ENCODE results near the gene KRT74. TPM values are rescaled to one million over a fixed set of nuclear protein-coding genes. Genes with fewer than 3 reads are reported as not detected.

The KRT74 gene
- total RNA-seq, 1 experiment from 2014 or later, result not detected

DNA sequence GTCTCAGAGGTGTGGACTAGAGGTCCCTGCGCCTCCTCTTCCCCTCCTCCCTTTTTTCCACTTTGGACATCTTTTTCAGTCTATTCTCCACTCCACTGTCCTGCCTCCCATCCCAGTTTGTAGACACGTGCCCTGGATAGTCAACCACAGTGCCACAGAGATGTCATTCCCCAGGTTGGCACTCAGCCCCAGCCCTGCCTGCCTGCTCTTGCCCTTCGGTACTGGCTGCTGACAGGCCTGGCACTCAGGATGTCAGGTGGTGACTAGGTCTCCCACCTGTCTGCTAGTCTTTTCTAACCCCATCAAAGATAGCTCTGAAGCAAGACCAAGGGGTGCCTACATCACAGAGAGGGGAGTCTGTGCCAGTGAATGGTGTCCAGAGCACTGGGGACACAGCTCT lies 36.5 kb downstream of the KRT74 start:
- ChIA-PET POLR2A (no interaction called here), CTCF (no interaction called here)
- no TSS peak for BruUV-seq (replicated peaks)
- intact Hi-C loops (cut with micrococcal nuclease; ENCODE audit: unreplicated experiment), result no loop called here
- Mint-ChIP-seq H3K4me3 (ENCODE audit: unreplicated experiment) (no peak overlapping the region), H3K36me3 (ENCODE audit: insufficient read depth, unreplicated experiment) (no peaks in the 10 kb centered on the region), H3K4me1 (ENCODE audit: low read depth, unreplicated experiment) (peaks cover 7% of the 10 kb centered on the region), H3K27me3 (ENCODE audit: insufficient read depth, unreplicated experiment) (no peaks in the 10 kb centered on the region), H3K9me3 (ENCODE audit: unreplicated experiment) (no peaks in the 10 kb centered on the region), H3K27ac (ENCODE audit: unreplicated experiment) (no peak overlapping the region)
- Histone ChIP-seq H3K9me3 (no peaks in the 10 kb centered on the region), H3K36me3 (ENCODE audit: control insufficient read depth, insufficient read depth, low read length) (no peaks in the 10 kb centered on the region), H3K4me1 (peaks cover 10% of the 10 kb centered on the region), H3K4me3 (ENCODE audit: low read depth, low read length) (no peak overlapping the region), H3K27me3 (replicated peaks; ENCODE audit: control insufficient read depth, insufficient read depth, low read length) (no peaks in the 10 kb centered on the region)
- TF ChIP-seq, protein P1, sequence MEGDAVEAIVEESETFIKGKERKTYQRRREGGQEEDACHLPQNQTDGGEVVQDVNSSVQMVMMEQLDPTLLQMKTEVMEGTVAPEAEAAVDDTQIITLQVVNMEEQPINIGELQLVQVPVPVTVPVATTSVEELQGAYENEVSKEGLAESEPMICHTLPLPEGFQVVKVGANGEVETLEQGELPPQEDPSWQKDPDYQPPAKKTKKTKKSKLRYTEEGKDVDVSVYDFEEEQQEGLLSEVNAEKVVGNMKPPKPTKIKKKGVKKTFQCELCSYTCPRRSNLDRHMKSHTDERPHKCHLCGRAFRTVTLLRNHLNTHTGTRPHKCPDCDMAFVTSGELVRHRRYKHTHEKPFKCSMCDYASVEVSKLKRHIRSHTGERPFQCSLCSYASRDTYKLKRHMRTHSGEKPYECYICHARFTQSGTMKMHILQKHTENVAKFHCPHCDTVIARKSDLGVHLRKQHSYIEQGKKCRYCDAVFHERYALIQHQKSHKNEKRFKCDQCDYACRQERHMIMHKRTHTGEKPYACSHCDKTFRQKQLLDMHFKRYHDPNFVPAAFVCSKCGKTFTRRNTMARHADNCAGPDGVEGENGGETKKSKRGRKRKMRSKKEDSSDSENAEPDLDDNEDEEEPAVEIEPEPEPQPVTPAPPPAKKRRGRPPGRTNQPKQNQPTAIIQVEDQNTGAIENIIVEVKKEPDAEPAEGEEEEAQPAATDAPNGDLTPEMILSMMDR (IDR thresholded peaks at IDR 0.05; ENCODE audit: insufficient read depth in 1 of 2, low read depth in 1 of 2, low read length in 1 of 2, severe bottlenecking in 1 of 2, unreplicated experiment in 1 of 2), result no peak
- no peak for DNase-seq

DNA sequence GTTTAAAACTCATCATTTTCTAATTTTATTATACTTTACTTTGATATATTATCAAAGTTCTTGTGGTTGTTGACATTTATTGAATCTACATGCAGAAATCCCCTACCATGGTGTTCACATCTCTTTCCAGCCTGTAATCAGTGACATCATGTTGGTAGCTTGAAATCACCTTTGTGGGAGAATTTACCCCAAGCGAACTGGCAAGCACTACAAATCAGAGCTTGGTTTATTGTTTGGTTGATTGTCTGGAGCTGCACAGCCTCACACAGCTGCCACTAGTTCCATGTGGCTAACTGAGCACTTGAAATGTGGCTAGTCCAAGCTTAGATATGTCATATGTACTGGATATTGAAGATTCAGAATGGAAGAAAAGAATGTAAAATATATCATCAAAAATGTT lies 38.1 kb downstream of the KRT74 start:
- H3K27me3 Mint-ChIP-seq (ENCODE audit: insufficient read depth, unreplicated experiment), result no peaks in the 10 kb centered on the region
- TF ChIP-seq, protein P1 (IDR thresholded peaks at IDR 0.05; ENCODE audit: insufficient read depth in 1 of 2, low read depth in 1 of 2, low read length in 1 of 2, severe bottlenecking in 1 of 2, unreplicated experiment in 1 of 2), result no peak
- DNase-seq, result no peak
- Histone ChIP-seq H3K4me1 (peaks cover 10% of the 10 kb centered on the region), H3K4me3 (ENCODE audit: low read depth, low read length) (no peak overlapping the region), H3K9me3 (no peaks in the 10 kb centered on the region), H3K27me3 (replicated peaks; ENCODE audit: control insufficient read depth, insufficient read depth, low read length) (no peaks in the 10 kb centered on the region), H3K36me3 (ENCODE audit: control insufficient read depth, insufficient read depth, low read length) (no peaks in the 10 kb centered on the region)
- no peak overlapping the region for H3K27ac Mint-ChIP-seq (ENCODE audit: unreplicated experiment)
- no peaks in the 10 kb centered on the region for H3K36me3 Mint-ChIP-seq (ENCODE audit: insufficient read depth, unreplicated experiment)
- no peak overlapping the region for H3K4me3 Mint-ChIP-seq (ENCODE audit: unreplicated experiment)
- POLR2A ChIA-PET, result no interaction called here
- peaks cover 7% of the 10 kb centered on the region for H3K4me1 Mint-ChIP-seq (ENCODE audit: low read depth, unreplicated experiment)
- H3K9me3 Mint-ChIP-seq (ENCODE audit: unreplicated experiment), result no peaks in the 10 kb centered on the region
- CTCF ChIA-PET, result no interaction called here
- intact Hi-C loops (cut with micrococcal nuclease; ENCODE audit: unreplicated experiment), result no loop called here
- no TSS peak for BruUV-seq (replicated peaks)

DNA sequence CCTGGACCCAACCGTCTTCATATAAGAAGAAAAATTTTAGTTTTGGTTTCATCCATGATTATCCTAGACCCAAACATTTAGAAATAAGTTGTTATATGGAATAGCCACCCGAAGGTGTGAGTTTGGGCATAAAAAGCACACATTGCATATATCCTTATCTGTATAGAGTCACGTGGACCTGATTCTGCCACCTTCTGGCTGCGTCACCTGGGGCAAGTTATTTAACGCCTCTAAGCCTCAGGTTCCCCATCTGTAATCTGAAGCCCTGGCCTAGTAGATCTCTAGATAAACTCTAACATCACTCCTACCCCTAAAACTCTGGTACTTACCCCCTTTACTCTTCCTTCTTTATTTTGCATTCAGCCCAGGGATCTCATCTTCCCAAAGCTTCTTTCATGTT lies 39.2 kb downstream of the KRT74 start:
- DNase-seq, result peak in 1 of 2 experiments; percentile 27
- Mint-ChIP-seq H3K4me3 (ENCODE audit: unreplicated experiment) (no peak overlapping the region), H3K27me3 (ENCODE audit: insufficient read depth, unreplicated experiment) (no peaks in the 10 kb centered on the region), H3K36me3 (ENCODE audit: insufficient read depth, unreplicated experiment) (no peaks in the 10 kb centered on the region), H3K27ac (ENCODE audit: unreplicated experiment) (no peak overlapping the region), H3K9me3 (ENCODE audit: unreplicated experiment) (no peaks in the 10 kb centered on the region), H3K4me1 (ENCODE audit: low read depth, unreplicated experiment) (peaks cover 7% of the 10 kb centered on the region)
- H3K36me3 ChIP-seq (ENCODE audit: control insufficient read depth, insufficient read depth, low read length), result no peaks in the 10 kb centered on the region
- no TSS peak for BruUV-seq (replicated peaks)
- no peaks in the 10 kb centered on the region for H3K27me3 ChIP-seq (replicated peaks; ENCODE audit: control insufficient read depth, insufficient read depth, low read length)
- ChIA-PET POLR2A (no interaction called here), CTCF (no interaction called here)
- no peaks in the 10 kb centered on the region for H3K9me3 ChIP-seq
- H3K4me1 ChIP-seq, result peaks cover 9% of the 10 kb centered on the region
- no peak overlapping the region for H3K4me3 ChIP-seq (ENCODE audit: low read depth, low read length)
- intact Hi-C loops (cut with micrococcal nuclease; ENCODE audit: unreplicated experiment), result no loop called here
- TF ChIP-seq, protein P1 (IDR thresholded peaks at IDR 0.05; ENCODE audit: insufficient read depth in 1 of 2, low read depth in 1 of 2, low read length in 1 of 2, severe bottlenecking in 1 of 2, unreplicated experiment in 1 of 2), result peak in 1 of 2 experiments; percentile 46

All from Caco-2 (cell line).